ENCODE measurements around the gene GPR150. TPM values are rescaled to one million over a fixed set of nuclear protein-coding genes. Genes with fewer than 3 reads are reported as not detected.

GPR150 gene
- total RNA-seq, 2 donors from 2014 or later = 3.3 to 6.0 TPM

DNA sequence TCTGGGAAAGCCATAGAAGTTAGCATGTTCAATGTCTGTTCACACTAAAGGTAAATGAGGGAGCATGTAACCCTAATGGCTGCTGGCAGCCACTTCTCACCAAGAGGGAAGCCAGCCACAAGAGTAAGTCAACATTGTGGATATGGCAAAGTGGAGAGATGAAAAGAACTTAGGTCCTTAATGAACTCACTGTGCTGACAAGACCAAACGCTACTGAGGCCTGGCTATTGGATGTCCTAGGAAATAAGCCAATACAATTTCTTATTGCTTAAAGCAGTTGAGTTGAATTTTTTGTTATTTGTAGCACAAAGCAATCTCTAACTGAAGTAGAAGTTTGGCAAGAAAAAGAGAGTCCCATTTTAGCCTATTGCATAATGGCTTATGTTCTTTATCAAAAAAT, 6.8 kb downstream of the GPR150 start:
- H3K36me3 ChIP-seq (replicated peaks in 1 of 2; ENCODE audit: insufficient read depth in 1 of 2, low read depth in 2 of 2) = no peaks in the 10 kb centered on the region
- DNase-seq (no peak), ATAC-seq (no peak)
- H3K27me3 ChIP-seq = no peaks in the 10 kb centered on the region
- TF ChIP-seq POLR2A (IDR thresholded peaks at IDR 0.05) = no peak
- TF ChIP-seq, protein P1, sequence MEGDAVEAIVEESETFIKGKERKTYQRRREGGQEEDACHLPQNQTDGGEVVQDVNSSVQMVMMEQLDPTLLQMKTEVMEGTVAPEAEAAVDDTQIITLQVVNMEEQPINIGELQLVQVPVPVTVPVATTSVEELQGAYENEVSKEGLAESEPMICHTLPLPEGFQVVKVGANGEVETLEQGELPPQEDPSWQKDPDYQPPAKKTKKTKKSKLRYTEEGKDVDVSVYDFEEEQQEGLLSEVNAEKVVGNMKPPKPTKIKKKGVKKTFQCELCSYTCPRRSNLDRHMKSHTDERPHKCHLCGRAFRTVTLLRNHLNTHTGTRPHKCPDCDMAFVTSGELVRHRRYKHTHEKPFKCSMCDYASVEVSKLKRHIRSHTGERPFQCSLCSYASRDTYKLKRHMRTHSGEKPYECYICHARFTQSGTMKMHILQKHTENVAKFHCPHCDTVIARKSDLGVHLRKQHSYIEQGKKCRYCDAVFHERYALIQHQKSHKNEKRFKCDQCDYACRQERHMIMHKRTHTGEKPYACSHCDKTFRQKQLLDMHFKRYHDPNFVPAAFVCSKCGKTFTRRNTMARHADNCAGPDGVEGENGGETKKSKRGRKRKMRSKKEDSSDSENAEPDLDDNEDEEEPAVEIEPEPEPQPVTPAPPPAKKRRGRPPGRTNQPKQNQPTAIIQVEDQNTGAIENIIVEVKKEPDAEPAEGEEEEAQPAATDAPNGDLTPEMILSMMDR (IDR thresholded peaks at IDR 0.05) = no peak
- H3K9me3 ChIP-seq = no peaks in the 10 kb centered on the region
- no peak overlapping the region for H3K4me3 ChIP-seq
- peaks cover 30% of the 10 kb centered on the region for H3K4me1 ChIP-seq
- intact Hi-C loops (cut with DNase I) = no loop called here
- 77 to 93% methylated on average over 1 of the region's 1 CpG for WGBS, 2 donors
- H3K27ac ChIP-seq = no peak overlapping the region

DNA sequence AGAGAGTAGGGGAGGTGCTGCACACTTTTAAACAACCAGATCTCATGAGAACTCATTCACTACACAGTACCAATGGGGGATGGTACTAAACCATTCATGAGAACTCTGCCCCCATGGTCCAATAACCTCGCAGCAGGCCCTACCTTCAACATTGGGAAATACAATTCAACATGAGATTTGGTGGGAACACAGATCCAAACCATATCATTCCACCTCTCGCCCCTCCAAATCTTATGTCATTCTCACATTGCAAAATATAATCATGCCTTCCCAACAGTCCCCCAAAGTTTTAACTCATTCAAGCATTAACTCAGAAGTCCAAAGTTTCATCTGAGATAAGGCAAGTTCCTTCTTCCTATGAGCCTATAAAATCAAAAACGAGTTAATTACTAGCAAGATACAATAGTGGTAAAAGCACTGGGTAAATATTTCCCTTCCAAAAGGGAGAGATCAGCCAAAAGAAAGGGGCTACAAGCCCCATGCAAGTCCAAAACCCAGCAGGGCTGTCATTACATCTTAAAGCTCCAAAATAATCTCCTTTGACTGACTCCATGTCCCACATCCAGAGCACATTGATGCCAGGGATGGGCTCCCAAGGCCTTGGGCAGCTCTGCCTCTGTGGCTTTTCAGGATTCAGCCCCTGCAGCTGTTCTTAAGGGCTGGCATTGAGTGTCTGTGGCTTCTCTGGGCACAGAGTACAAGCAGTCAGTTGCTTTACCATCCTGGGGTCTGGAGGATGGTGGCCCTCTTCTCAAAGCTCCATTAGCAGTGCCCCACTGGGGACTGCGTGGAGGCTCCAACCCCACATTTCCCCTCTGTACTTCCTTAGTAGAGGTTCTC, 8.3 kb downstream of the GPR150 start:
- intact Hi-C loops (cut with DNase I) = no loop called here
- TF ChIP-seq, protein P1 (IDR thresholded peaks at IDR 0.05) = no peak
- TF ChIP-seq POLR2A (IDR thresholded peaks at IDR 0.05) = no peak
- Histone ChIP-seq H3K36me3 (replicated peaks in 1 of 2; ENCODE audit: insufficient read depth in 1 of 2, low read depth in 2 of 2) (no peaks in the 10 kb centered on the region), H3K4me1 (peaks cover 25% of the 10 kb centered on the region), H3K4me3 (no peak overlapping the region), H3K27ac (no peak overlapping the region), H3K9me3 (no peaks in the 10 kb centered on the region), H3K27me3 (no peaks in the 10 kb centered on the region)
- no peak for ATAC-seq
- no peak for DNase-seq
- 84 to 90% methylated on average over 4 of the region's 4 CpGs for WGBS, 2 donors

DNA sequence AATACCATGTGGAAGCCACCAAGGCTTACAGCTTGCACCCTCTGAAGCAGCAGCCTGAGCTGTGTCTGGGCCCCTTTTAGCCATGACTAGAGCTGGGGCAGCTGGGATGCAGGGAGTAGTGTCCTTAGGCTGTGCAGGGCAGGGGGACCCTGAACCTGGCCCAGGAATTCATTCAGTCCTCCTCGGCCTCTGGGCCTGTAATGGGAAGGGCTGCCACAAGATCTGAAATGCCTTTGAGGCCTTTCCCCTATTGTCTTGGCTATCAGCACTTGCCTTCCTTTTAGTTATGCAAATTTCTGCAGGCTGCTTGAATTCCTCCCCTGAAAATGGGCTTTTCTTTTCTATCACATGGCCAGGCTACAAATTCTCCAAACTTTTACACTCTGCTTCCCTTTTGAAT, 9.0 kb downstream of the GPR150 start:
- no peak for TF ChIP-seq POLR2A (IDR thresholded peaks at IDR 0.05)
- TF ChIP-seq, protein P1 (IDR thresholded peaks at IDR 0.05) = no peak
- no peak for ATAC-seq
- 79 to 85% methylated on average over 1 of the region's 1 CpG for WGBS, 2 donors

DNA sequence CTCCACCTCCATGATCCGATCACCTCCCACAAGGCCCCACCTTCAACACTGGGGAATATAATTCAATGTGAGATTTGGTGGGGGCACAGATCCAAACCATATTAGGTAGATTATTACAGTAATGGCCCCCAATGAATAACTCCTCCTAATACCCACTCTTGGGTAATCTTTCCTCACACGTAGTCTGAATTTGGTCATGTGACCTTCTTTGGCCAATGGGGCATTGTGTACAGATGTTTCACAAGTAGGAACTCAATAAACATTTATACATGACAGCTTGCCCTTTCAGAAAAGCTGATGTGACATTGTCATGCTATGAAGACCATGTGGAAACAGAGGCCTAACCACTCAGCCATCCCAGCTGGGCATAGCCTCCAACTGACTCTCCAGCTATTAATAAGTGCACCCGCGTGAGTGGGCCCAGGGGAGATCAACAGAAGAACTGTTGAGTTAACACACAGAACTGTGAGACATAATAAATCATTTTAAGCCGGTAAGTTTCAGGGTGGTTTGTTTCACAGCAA, 10.6 kb downstream of the GPR150 start:
- Histone ChIP-seq H3K9me3 (no peaks in the 10 kb centered on the region), H3K4me1 (peaks cover 15% of the 10 kb centered on the region), H3K36me3 (replicated peaks in 1 of 2; ENCODE audit: insufficient read depth in 1 of 2, low read depth in 2 of 2) (no peaks in the 10 kb centered on the region), H3K27ac (no peak overlapping the region), H3K4me3 (no peak overlapping the region), H3K27me3 (no peaks in the 10 kb centered on the region)
- no peak for TF ChIP-seq POLR2A (IDR thresholded peaks at IDR 0.05)
- TF ChIP-seq, protein P1 (IDR thresholded peaks at IDR 0.05) = no peak
- ATAC-seq = no peak
- 89 to 98% methylated on average over 5 of the region's 5 CpGs for WGBS, 2 donors
- intact Hi-C loops (cut with DNase I) = no loop called here
- no peak for DNase-seq

More for the DNA sequence above, 9.0 kb downstream of the GPR150 start:
- Histone ChIP-seq H3K9me3 (no peaks in the 10 kb centered on the region), H3K4me3 (no peak overlapping the region), H3K27me3 (no peaks in the 10 kb centered on the region), H3K36me3 (replicated peaks in 1 of 2; ENCODE audit: insufficient read depth in 1 of 2, low read depth in 2 of 2) (no peaks in the 10 kb centered on the region), H3K27ac (no peak overlapping the region), H3K4me1 (peaks cover 17% of the 10 kb centered on the region)
- no peak for DNase-seq
- intact Hi-C loops (cut with DNase I) = no loop called here

All from body of pancreas (tissue), 4 donors.